WTC11 (cell line): Measurements from ENCODE around the gene OFD1. TPM values are rescaled to one million over a fixed set of nuclear protein-coding genes. Genes with fewer than 3 reads are reported as not detected.

Experiments
- ATAC-seq: fragments of 200-7000 bp; cut with Tn5 transposase; 2 replicates; pipeline ENCODE4 v1.10.0; 2021; ENCODE audit warnings: mild to moderate bottlenecking, moderate library complexity
- CTCF ChIA-PET: fragments of 300-600 bp; sonication (Branson Sonifier 250); formaldehyde crosslinking; loops from one replicate; lab custom pipeline; 2021; ENCODE audit warnings: antibody characterized with exemption; lab: Charles Lee
- POLR2A ChIA-PET: fragments of 350-600 bp; sonication (Branson Sonifier 250); formaldehyde crosslinking; loops from one replicate; lab custom pipeline; 2021; ENCODE audit warnings: antibody characterized with exemption; lab: Charles Lee
- DNase-seq: peaks from one replicate; pipeline ENCODE4 v3.0.0; 2021; ENCODE audit warnings: low spot score
- H3K27ac Mint-ChIP-seq: 2 replicates; pipeline ENCODE4 v1.8.0; 2021; ENCODE audit warnings: mixed read lengths
- H3K27me3 Mint-ChIP-seq: 2 replicates; pipeline ENCODE4 v1.8.0; 2021; ENCODE audit warnings: low read depth, mild to moderate bottlenecking, moderate library complexity, mixed read lengths
- H3K36me3 Mint-ChIP-seq: 2 replicates; pipeline ENCODE4 v1.8.0; 2021; ENCODE audit warnings: mixed read lengths
- H3K4me1 Mint-ChIP-seq: 2 replicates; pipeline ENCODE4 v1.8.0; 2022; ENCODE audit warnings: mixed read lengths
- H3K4me3 Mint-ChIP-seq: 2 replicates; pipeline ENCODE4 v1.8.0; 2021; ENCODE audit warnings: mild to moderate bottlenecking, moderate library complexity, mixed read lengths
- H3K9me3 Mint-ChIP-seq: 2 replicates; pipeline ENCODE4 v1.8.0; 2021; ENCODE audit warnings: mixed read lengths
- EMX1 ChIP-seq: fragments of 250-450 bp; sonication (Bioruptor Pico); IDR thresholded peaks from 2 replicates; pipeline ENCODE4 v1.8.0; 2021; ENCODE audit warnings: mild to moderate bottlenecking
- FOXJ3 ChIP-seq: sonication (generic); formaldehyde crosslinking; IDR thresholded peaks from 2 replicates; pipeline ENCODE4 v1.9.0; 2021; ENCODE audit warnings: missing genetic modification reagents, mild to moderate bottlenecking, borderline replicate concordance
- GRHL2 ChIP-seq: fragments of 250-450 bp; sonication (Bioruptor Pico); IDR thresholded peaks from 2 replicates; pipeline ENCODE4 v1.8.0; 2022; ENCODE audit warnings: mild to moderate bottlenecking, moderate library complexity; ENCODE audit not compliant: insufficient replicate concordance, severe bottlenecking
- MXD4 ChIP-seq: fragments of 250-450 bp; sonication (Bioruptor Pico); IDR thresholded peaks from 2 replicates; pipeline ENCODE4 v1.8.0; 2021; ENCODE audit warnings: mild to moderate bottlenecking, moderate library complexity, borderline replicate concordance
- NFATC4 ChIP-seq: fragments of 250-450 bp; sonication (Bioruptor Pico); IDR thresholded peaks from 2 replicates; pipeline ENCODE4 v1.9.0; 2021; ENCODE audit warnings: mild to moderate bottlenecking
- NFYB ChIP-seq: sonication (generic); formaldehyde crosslinking; conservative IDR thresholded peaks from 2 replicates; pipeline ENCODE4 v1.8.0; 2022; ENCODE audit warnings: low read depth, missing genetic modification reagents
- NR3C1 ChIP-seq: sonication (generic); formaldehyde crosslinking; conservative IDR thresholded peaks from 2 replicates; pipeline ENCODE4 v1.8.1; 2023; ENCODE audit warnings: low read depth, mild to moderate bottlenecking, missing genetic modification reagents
- OVOL2 ChIP-seq: fragments of 250-450 bp; sonication (Bioruptor Pico); IDR thresholded peaks from 2 replicates; pipeline ENCODE4 v1.9.0; 2021; ENCODE audit warnings: mild to moderate bottlenecking, borderline replicate concordance
- RORB ChIP-seq: fragments of 250-450 bp; sonication (Bioruptor Pico); IDR thresholded peaks from 2 replicates; pipeline ENCODE4 v1.9.0; 2021; ENCODE audit warnings: mild to moderate bottlenecking
- SMAD4 ChIP-seq: sonication (generic); formaldehyde crosslinking; IDR thresholded peaks from 2 replicates; pipeline ENCODE4 v1.8.0; 2022; ENCODE audit warnings: mild to moderate bottlenecking, missing genetic modification reagents
- TP53 ChIP-seq: sonication (generic); formaldehyde crosslinking; IDR thresholded peaks from 2 replicates; pipeline ENCODE4 v1.8.1; 2023; ENCODE audit warnings: mild to moderate bottlenecking, missing genetic modification reagents
- ZNF263 ChIP-seq: sonication (generic); formaldehyde crosslinking; IDR thresholded peaks from 2 replicates; pipeline ENCODE4 v1.8.1; 2022; ENCODE audit warnings: low read depth, mild to moderate bottlenecking, moderate library complexity, missing genetic modification reagents
- ZNF671 ChIP-seq: fragments of 250-450 bp; sonication (Bioruptor Pico); IDR thresholded peaks from 2 replicates; pipeline ENCODE4 v1.8.0; 2021; ENCODE audit warnings: mild to moderate bottlenecking
- total RNA-seq: library from RNA; stranded (reverse); gene quantifications from 3 replicates; pipeline ENCODE4 v1.2.3, GENCODE V29; 2021
- TF ChIP-seq, protein P1 (sequence below): sonication (generic); formaldehyde crosslinking; IDR thresholded peaks from 2 replicates; pipeline ENCODE4 v1.8.1; 2023; ENCODE audit warnings: mild to moderate bottlenecking, moderate library complexity, missing genetic modification reagents
- TF ChIP-seq, protein P2 (sequence below): sonication (generic); formaldehyde crosslinking; IDR thresholded peaks from 2 replicates; pipeline ENCODE4 v1.8.0; 2022; ENCODE audit warnings: mild to moderate bottlenecking, missing genetic modification reagents
- TF ChIP-seq, protein P3 (sequence below): sonication (generic); formaldehyde crosslinking; conservative IDR thresholded peaks from 2 replicates; pipeline ENCODE4 v1.8.1; 2023; ENCODE audit warnings: mild to moderate bottlenecking, low read depth, missing genetic modification reagents, moderate library complexity
- TF ChIP-seq, protein P4 (sequence below): sonication (generic); formaldehyde crosslinking; IDR thresholded peaks from 2 replicates; pipeline ENCODE4 v1.8.1; 2023; ENCODE audit warnings: mild to moderate bottlenecking, missing genetic modification reagents
- TF ChIP-seq, protein P5 (sequence below): sonication (generic); formaldehyde crosslinking; IDR thresholded peaks from 2 replicates; pipeline ENCODE4 v1.8.0; 2022; ENCODE audit warnings: mild to moderate bottlenecking, missing genetic modification reagents
- TF ChIP-seq, protein P6 (sequence below): sonication (generic); formaldehyde crosslinking; IDR thresholded peaks from 2 replicates; pipeline ENCODE4 v1.8.1; 2022; ENCODE audit warnings: low read depth, missing genetic modification reagents, borderline replicate concordance

Gene OFD1
- total RNA-seq, 1 experiment from 2014 or later = 23.4 TPM

DNA sequence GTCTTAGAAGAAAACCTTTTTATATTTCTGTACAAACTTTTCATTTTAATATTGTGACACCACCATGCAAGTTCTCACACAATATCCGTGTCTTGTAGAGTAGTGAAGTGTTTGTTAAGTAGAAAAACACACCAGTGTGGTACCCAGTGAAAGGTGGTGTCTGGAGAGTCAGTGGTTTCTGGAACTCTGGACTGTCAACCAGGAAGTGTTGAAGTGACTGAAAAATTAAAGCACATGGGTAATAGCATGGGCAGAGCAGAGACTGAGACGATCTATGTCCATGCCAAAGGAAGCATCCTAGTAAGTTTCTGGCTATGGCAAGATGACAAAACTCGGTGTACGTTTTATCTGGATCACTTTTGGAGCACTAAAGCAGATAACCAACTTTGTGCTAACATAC is 23.4 kb upstream of the OFD1 start:
- H3K4me1 Mint-ChIP-seq = peaks cover 9% of the 10 kb centered on the region
- TF ChIP-seq, protein P1, sequence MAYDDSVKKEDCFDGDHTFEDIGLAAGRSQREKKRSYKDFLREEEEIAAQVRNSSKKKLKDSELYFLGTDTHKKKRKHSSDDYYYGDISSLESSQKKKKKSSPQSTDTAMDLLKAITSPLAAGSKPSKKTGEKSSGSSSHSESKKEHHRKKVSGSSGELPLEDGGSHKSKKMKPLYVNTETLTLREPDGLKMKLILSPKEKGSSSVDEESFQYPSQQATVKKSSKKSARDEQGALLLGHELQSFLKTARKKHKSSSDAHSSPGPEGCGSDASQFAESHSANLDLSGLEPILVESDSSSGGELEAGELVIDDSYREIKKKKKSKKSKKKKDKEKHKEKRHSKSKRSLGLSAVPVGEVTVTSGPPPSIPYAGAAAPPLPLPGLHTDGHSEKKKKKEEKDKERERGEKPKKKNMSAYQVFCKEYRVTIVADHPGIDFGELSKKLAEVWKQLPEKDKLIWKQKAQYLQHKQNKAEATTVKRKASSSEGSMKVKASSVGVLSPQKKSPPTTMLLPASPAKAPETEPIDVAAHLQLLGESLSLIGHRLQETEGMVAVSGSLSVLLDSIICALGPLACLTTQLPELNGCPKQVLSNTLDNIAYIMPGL = no peak
- TF ChIP-seq, protein P2, sequence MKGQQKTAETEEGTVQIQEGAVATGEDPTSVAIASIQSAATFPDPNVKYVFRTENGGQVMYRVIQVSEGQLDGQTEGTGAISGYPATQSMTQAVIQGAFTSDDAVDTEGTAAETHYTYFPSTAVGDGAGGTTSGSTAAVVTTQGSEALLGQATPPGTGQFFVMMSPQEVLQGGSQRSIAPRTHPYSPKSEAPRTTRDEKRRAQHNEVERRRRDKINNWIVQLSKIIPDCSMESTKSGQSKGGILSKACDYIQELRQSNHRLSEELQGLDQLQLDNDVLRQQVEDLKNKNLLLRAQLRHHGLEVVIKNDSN = no peak
- TF ChIP-seq GRHL2 (CRISPR knock-in tag) (no peak), NFATC4 (CRISPR knock-in tag) (no peak), MXD4 (CRISPR knock-in tag) (no peak), TP53 (CRISPR knock-in tag) (no peak), OVOL2 (CRISPR knock-in tag) (no peak), NR3C1 (CRISPR knock-in tag) (no peak), RORB (no peak), EMX1 (no peak), ZNF671 (CRISPR knock-in tag) (no peak), ZNF263 (CRISPR knock-in tag) (no peak), SMAD4 (CRISPR knock-in tag) (no peak), FOXJ3 (CRISPR knock-in tag) (no peak), NFYB (CRISPR knock-in tag) (no peak)
- TF ChIP-seq, protein P3, sequence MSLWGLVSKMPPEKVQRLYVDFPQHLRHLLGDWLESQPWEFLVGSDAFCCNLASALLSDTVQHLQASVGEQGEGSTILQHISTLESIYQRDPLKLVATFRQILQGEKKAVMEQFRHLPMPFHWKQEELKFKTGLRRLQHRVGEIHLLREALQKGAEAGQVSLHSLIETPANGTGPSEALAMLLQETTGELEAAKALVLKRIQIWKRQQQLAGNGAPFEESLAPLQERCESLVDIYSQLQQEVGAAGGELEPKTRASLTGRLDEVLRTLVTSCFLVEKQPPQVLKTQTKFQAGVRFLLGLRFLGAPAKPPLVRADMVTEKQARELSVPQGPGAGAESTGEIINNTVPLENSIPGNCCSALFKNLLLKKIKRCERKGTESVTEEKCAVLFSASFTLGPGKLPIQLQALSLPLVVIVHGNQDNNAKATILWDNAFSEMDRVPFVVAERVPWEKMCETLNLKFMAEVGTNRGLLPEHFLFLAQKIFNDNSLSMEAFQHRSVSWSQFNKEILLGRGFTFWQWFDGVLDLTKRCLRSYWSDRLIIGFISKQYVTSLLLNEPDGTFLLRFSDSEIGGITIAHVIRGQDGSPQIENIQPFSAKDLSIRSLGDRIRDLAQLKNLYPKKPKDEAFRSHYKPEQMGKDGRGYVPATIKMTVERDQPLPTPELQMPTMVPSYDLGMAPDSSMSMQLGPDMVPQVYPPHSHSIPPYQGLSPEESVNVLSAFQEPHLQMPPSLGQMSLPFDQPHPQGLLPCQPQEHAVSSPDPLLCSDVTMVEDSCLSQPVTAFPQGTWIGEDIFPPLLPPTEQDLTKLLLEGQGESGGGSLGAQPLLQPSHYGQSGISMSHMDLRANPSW (CRISPR knock-in tag) = no peak
- TF ChIP-seq, protein P4, sequence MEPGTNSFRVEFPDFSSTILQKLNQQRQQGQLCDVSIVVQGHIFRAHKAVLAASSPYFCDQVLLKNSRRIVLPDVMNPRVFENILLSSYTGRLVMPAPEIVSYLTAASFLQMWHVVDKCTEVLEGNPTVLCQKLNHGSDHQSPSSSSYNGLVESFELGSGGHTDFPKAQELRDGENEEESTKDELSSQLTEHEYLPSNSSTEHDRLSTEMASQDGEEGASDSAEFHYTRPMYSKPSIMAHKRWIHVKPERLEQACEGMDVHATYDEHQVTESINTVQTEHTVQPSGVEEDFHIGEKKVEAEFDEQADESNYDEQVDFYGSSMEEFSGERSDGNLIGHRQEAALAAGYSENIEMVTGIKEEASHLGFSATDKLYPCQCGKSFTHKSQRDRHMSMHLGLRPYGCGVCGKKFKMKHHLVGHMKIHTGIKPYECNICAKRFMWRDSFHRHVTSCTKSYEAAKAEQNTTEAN (CRISPR knock-in tag) = no peak
- TF ChIP-seq, protein P5, sequence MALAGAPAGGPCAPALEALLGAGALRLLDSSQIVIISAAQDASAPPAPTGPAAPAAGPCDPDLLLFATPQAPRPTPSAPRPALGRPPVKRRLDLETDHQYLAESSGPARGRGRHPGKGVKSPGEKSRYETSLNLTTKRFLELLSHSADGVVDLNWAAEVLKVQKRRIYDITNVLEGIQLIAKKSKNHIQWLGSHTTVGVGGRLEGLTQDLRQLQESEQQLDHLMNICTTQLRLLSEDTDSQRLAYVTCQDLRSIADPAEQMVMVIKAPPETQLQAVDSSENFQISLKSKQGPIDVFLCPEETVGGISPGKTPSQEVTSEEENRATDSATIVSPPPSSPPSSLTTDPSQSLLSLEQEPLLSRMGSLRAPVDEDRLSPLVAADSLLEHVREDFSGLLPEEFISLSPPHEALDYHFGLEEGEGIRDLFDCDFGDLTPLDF (CRISPR knock-in tag) = no peak
- TF ChIP-seq, protein P6, sequence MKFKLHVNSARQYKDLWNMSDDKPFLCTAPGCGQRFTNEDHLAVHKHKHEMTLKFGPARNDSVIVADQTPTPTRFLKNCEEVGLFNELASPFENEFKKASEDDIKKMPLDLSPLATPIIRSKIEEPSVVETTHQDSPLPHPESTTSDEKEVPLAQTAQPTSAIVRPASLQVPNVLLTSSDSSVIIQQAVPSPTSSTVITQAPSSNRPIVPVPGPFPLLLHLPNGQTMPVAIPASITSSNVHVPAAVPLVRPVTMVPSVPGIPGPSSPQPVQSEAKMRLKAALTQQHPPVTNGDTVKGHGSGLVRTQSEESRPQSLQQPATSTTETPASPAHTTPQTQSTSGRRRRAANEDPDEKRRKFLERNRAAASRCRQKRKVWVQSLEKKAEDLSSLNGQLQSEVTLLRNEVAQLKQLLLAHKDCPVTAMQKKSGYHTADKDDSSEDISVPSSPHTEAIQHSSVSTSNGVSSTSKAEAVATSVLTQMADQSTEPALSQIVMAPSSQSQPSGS (CRISPR knock-in tag) = no peak
- POLR2A ChIA-PET = no interaction called here
- DNase-seq (no peak), ATAC-seq (no peak)
- H3K9me3 Mint-ChIP-seq = no peaks in the 10 kb centered on the region
- no peak overlapping the region for H3K27ac Mint-ChIP-seq
- CTCF ChIA-PET = no interaction called here
- no peak overlapping the region for H3K4me3 Mint-ChIP-seq
- peaks cover 10% of the 10 kb centered on the region for H3K36me3 Mint-ChIP-seq
- no peaks in the 10 kb centered on the region for H3K27me3 Mint-ChIP-seq
